Endodermal cell (in vitro differentiated cells): ENCODE results near the gene DYRK3. TPM values are rescaled to one million over a fixed set of nuclear protein-coding genes. Genes with fewer than 3 reads are reported as not detected.

ENCODE experiments used
- DNase-seq: peaks from one replicate; pipeline ENCODE4 v3.0.0-alpha.2; 2017
- H3K27ac ChIP-seq: 2 replicates; pipeline ENCODE4 v1.5.1; 2013; ENCODE audit warnings: mild to moderate bottlenecking, low read depth, low read length, moderate library complexity
- H3K27me3 ChIP-seq: 2 replicates; pipeline ENCODE4 v1.6.1; 2013; ENCODE audit warnings: mild to moderate bottlenecking, low read length, moderate library complexity; ENCODE audit not compliant: insufficient read depth, control insufficient read depth, poor library complexity, severe bottlenecking
- H3K36me3 ChIP-seq: 2 replicates; pipeline ENCODE4 v1.7.0; 2013; ENCODE audit warnings: mild to moderate bottlenecking, low read length, moderate library complexity; ENCODE audit not compliant: control insufficient read depth, insufficient read depth
- H3K4me1 ChIP-seq: one replicate; pipeline ENCODE4 v1.7.0; 2013; ENCODE audit warnings: low read length; ENCODE audit not compliant: control insufficient read depth, insufficient read depth
- H3K4me3 ChIP-seq: 2 replicates; pipeline ENCODE4 v1.5.1; 2013; ENCODE audit warnings: mild to moderate bottlenecking, low read length, moderate library complexity
- H3K9ac ChIP-seq: 2 replicates; pipeline ENCODE4 v1.6.1; 2013; ENCODE audit warnings: mild to moderate bottlenecking, low read length, moderate library complexity; ENCODE audit not compliant: poor library complexity, severe bottlenecking; ENCODE audit errors: extremely low read depth
- H3K9me3 ChIP-seq: 2 replicates; pipeline ENCODE4 v1.6.1; 2013; ENCODE audit warnings: mild to moderate bottlenecking, low read length, moderate library complexity; ENCODE audit not compliant: control insufficient read depth
- H3K27ac Mint-ChIP-seq: 2 replicates; pipeline ENCODE4 v1.8.0; 2020; ENCODE audit warnings: mixed read lengths
- H3K27me3 Mint-ChIP-seq: 2 replicates; pipeline ENCODE4 v1.8.0; 2021; ENCODE audit warnings: mild to moderate bottlenecking, mixed read lengths; ENCODE audit not compliant: insufficient read depth
- H3K36me3 Mint-ChIP-seq: 2 replicates; pipeline ENCODE4 v1.8.0; 2020; ENCODE audit warnings: low read depth, mixed read lengths
- H3K4me1 Mint-ChIP-seq: 2 replicates; pipeline ENCODE4 v1.8.0; 2020; ENCODE audit warnings: mixed read lengths
- H3K4me3 Mint-ChIP-seq: 2 replicates; pipeline ENCODE4 v1.8.0; 2020; ENCODE audit warnings: mild to moderate bottlenecking, moderate library complexity, mixed read lengths
- H3K9me3 Mint-ChIP-seq: 2 replicates; pipeline ENCODE4 v1.8.0; 2020; ENCODE audit warnings: mild to moderate bottlenecking, mixed read lengths
- CTCF ChIP-seq: fragments of 200-600 bp; sonication (generic); conservative IDR thresholded peaks from 2 replicates; pipeline ENCODE4 v1.5.0; 2021; ENCODE audit warnings: antibody characterized with exemption, mild to moderate bottlenecking
- WGBS, 2 experiments: methylation state at CpG; one replicate each; pipeline versions ENCODE4 v1.1.5 to v1.1.7; 2013; ENCODE audit warnings: missing lambda C conversion rate in 2 of 2, mixed read lengths in 1 of 2; ENCODE audit not compliant: insufficient coverage in 1 of 2, insufficient read length in 1 of 2; 5-methylcytosine and 5-hydroxymethylcytosine counted together
- total RNA-seq, 2 donors: library from RNA; stranded (reverse); fragmentation: NEBNext Ultra II Directional in 1 of 2; extraction: Animal tissue kit (Norgen Biotek cat#: 25700) in 1 of 2; gene quantifications; 2 replicates in 1 of 2; 3 replicates in 1 of 2; pipeline ENCODE4 v1.2.1, GENCODE V29; 2021

DYRK3 gene
- total RNA-seq, 2 donors from 2014 or later = 9.0 to 13.5 TPM

- no peaks in the 10 kb centered on the region for H3K9me3 Mint-ChIP-seq
- H3K9ac ChIP-seq = peak within 1 kb of the TSS; percentile 93
- TF ChIP-seq CTCF = no peak
- H3K4me1 Mint-ChIP-seq = peaks cover 32% of the 10 kb centered on the region
- H3K27ac Mint-ChIP-seq = peak within 1 kb of the TSS; percentile 97
- H3K4me1 ChIP-seq = peaks cover 13% of the 10 kb centered on the region
- H3K27me3 Mint-ChIP-seq = peaks cover 42% of the 10 kb centered on the region
- no peaks in the 10 kb centered on the region for H3K36me3 Mint-ChIP-seq
- 0% methylated on average over 12 to 78 of the region's 82 CpGs for WGBS, 2 experiments
- peak within 1 kb of the TSS; percentile 76 for H3K27ac ChIP-seq
- DNase-seq = peak; percentile 94
- H3K9me3 ChIP-seq = no peaks in the 10 kb centered on the region
- H3K4me3 Mint-ChIP-seq = peak within 1 kb of the TSS; percentile 88
- peaks cover 40% of the 10 kb centered on the region for H3K27me3 ChIP-seq
- peak within 1 kb of the TSS; percentile 93 for H3K4me3 ChIP-seq
- H3K36me3 ChIP-seq = no peaks in the 10 kb centered on the region
Measured at GRCh38 chr1:206684478-206685333, 49.4 kb downstream of the DYRK3 start, which contains the start of gene MAPKAPK2. TSS of gene MAPKAPK2 (plus strand) at chr1:206684905. CDS start at chr1:206685230, 325 bp downstream.

- peak overlapping the region; percentile 97 for H3K27ac Mint-ChIP-seq
- Histone ChIP-seq H3K27me3 (peaks cover 40% of the 10 kb centered on the region), H3K9me3 (no peaks in the 10 kb centered on the region), H3K9ac (peak overlapping the region; percentile 93), H3K36me3 (no peaks in the 10 kb centered on the region), H3K27ac (peak overlapping the region; percentile 76), H3K4me3 (peak overlapping the region; percentile 93), H3K4me1 (peaks cover 19% of the 10 kb centered on the region)
- DNase-seq = peak; percentile 76
- 0% methylated on average over 4 to 48 of the region's 48 CpGs for WGBS, 2 experiments
- H3K4me1 Mint-ChIP-seq = peaks cover 38% of the 10 kb centered on the region
- no peaks in the 10 kb centered on the region for H3K36me3 Mint-ChIP-seq
- TF ChIP-seq CTCF = no peak
- H3K4me3 Mint-ChIP-seq = peak overlapping the region; percentile 88
- H3K9me3 Mint-ChIP-seq = no peaks in the 10 kb centered on the region
- peaks cover 38% of the 10 kb centered on the region for H3K27me3 Mint-ChIP-seq
Measured at GRCh38 chr1:206685334-206685768, 50.0 kb downstream of the DYRK3 start.

DNA sequence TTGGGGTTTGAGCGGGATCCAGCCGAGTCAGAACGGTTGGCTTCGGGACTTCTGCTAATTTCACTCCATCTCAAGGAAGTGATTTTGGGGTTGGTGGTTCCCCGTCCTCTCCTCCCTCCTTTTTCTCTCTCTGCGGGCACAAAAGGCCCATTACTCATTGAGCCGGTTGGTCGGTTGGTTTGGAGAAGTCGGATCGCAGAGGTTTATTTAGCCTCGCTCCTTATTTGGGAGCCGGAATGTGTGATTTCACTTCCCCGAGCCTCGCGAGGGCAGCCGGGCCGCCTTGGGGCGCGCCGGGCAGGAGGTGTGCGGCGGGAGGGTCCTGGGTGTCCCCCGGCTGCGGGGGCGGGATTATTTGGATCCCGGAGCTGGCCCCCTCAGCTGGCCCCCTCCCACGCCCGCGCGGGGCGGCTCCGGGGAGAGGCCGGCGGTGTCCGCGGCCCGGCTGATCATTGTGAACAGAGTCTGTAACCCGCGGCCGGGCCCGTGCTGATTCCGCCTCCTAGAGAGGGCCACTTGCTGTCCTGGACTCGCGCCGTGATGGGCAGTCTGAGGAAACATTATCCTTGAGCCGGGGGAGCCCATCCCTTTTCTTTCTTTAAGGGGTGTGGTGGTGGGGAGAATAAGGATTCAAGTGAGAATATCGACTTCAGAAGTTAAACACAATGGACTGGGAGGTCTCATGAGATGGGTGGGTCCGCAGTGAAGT is 50.6 kb downstream of the DYRK3 start:
- peak overlapping the region; percentile 88 for H3K4me3 Mint-ChIP-seq
- WGBS, 2 experiments = 0 to 1% methylated on average over 13 to 48 of the region's 48 CpGs
- peaks cover 42% of the 10 kb centered on the region for H3K4me1 Mint-ChIP-seq
- Histone ChIP-seq H3K4me3 (peak overlapping the region; percentile 93), H3K9ac (peak overlapping the region; percentile 93), H3K36me3 (no peaks in the 10 kb centered on the region), H3K27ac (peak overlapping the region; percentile 76), H3K27me3 (peaks cover 36% of the 10 kb centered on the region), H3K9me3 (no peaks in the 10 kb centered on the region), H3K4me1 (peaks cover 19% of the 10 kb centered on the region)
- DNase-seq = peak; percentile 83
- no peak for TF ChIP-seq CTCF
- H3K27me3 Mint-ChIP-seq = peaks cover 36% of the 10 kb centered on the region
- H3K9me3 Mint-ChIP-seq = no peaks in the 10 kb centered on the region
- no peaks in the 10 kb centered on the region for H3K36me3 Mint-ChIP-seq
- peak overlapping the region; percentile 97 for H3K27ac Mint-ChIP-seq
